HCT116 (cell line): ENCODE measurements around the gene ANKRD13D. TPM values are rescaled to one million over a fixed set of nuclear protein-coding genes. Genes with fewer than 3 reads are reported as not detected.

Experiments
- ATAC-seq: fragments of 200-7000 bp; cut with Tn5 transposase; 2 replicates; pipeline ENCODE4 v1.9.1; 2020; ENCODE audit warnings: mild to moderate bottlenecking, moderate library complexity
- BruUV-seq: library from RNA; stranded (reverse); fragments of 400-500 nt; replicated peaks from 2 replicates; lab custom pipeline; 2021; lab: Mats Ljungman, UMichigan
- CTCF ChIA-PET: fragments of 300-600 bp; sonication (Branson Sonifier 250); formaldehyde crosslinking; loops from one replicate; lab custom pipeline; 2021; ENCODE audit warnings: antibody characterized with exemption; lab: Charles Lee
- POLR2A ChIA-PET: fragments of 300-600, 350-600 bp; sonication (Branson Sonifier 250); formaldehyde crosslinking; loops from one replicate; lab custom pipeline; 2021; ENCODE audit warnings: antibody characterized with exemption; lab: Charles Lee
- RAD21 ChIA-PET, 2 experiments: fragments of 300-600 bp; sonication (Branson Sonifier 250); formaldehyde crosslinking; loops; one replicate each; lab custom pipeline; 2023; ENCODE audit warnings: low total read pairs in 2 of 2; ENCODE audit not compliant: uncharacterized antibody in 2 of 2, unreplicated experiment in 2 of 2, low non-redundant PET in 1 of 2; lab: Charles Lee
- DNase-seq: peaks from one replicate; pipeline ENCODE4 v3.0.0-alpha.2; 2010; ENCODE audit warnings: low read depth, low spot score
- H2AFZ ChIP-seq: fragments of 200-600 bp; shearing (Covaris generic), sonication (generic); 2 replicates; pipeline ENCODE4 v1.6.1; 2017; ENCODE audit warnings: low read depth, mixed run types, mixed read lengths, antibody characterized with exemption, low read length; ENCODE audit not compliant: poor library complexity, severe bottlenecking
- H3K27ac ChIP-seq: 2 replicates; pipeline ENCODE4 v1.5.1; 2012; ENCODE audit warnings: low read depth, low read length
- H3K27me3 ChIP-seq: fragments of 200-600 bp; sonication (generic); 2 replicates; pipeline ENCODE4 v1.6.1; 2016; ENCODE audit warnings: mixed run types, low read length, mixed read lengths; ENCODE audit not compliant: insufficient read depth
- H3K36me3 ChIP-seq, 2 experiments: fragments of 200-500 bp in 1 of 2; fragments of 200-600 bp in 1 of 2; sonication (Bioruptor generic) in 1 of 2; sonication (generic) in 1 of 2; 2 replicates each; pipeline versions ENCODE4 v1.5.1 to v1.6.1; 2014 to 2016; ENCODE audit warnings: low read length in 2 of 2, inconsistent platforms in 1 of 2, mixed read lengths in 1 of 2, mixed run types in 1 of 2; ENCODE audit not compliant: insufficient read depth in 2 of 2, control insufficient read depth in 1 of 2
- H3K4me1 ChIP-seq, 2 experiments: fragments of 200-600 bp in 1 of 2; sonication (generic) in 1 of 2; 2 replicates each; pipeline versions ENCODE4 v1.5.1 to v1.6.1; 2012 to 2017; ENCODE audit warnings: low read length in 2 of 2, inconsistent platforms in 1 of 2, mild to moderate bottlenecking in 1 of 2, mixed read lengths in 1 of 2, mixed run types in 1 of 2, moderate library complexity in 1 of 2; ENCODE audit not compliant: insufficient read depth in 2 of 2, control insufficient read depth in 1 of 2
- H3K4me2 ChIP-seq: fragments of 200-600 bp; sonication (generic); 2 replicates; pipeline ENCODE4 v1.6.1; 2017; ENCODE audit warnings: mixed run types, low read length, mixed read lengths
- H3K4me3 ChIP-seq, 2 experiments: fragments of 200-600 bp in 1 of 2; sonication (generic) in 1 of 2; replicated peaks in 1 of 2; 2 replicates each; pipeline ENCODE4 v1.5.1; 2011 to 2016; ENCODE audit warnings: low read length in 2 of 2, control low read depth in 1 of 2, low read depth in 1 of 2, mild to moderate bottlenecking in 1 of 2, mixed read lengths in 1 of 2, mixed run types in 1 of 2
- H3K79me2 ChIP-seq: fragments of 200-600 bp; sonication (generic); 2 replicates; pipeline ENCODE4 v1.6.1; 2017; ENCODE audit warnings: mild to moderate bottlenecking, mixed run types, low read length, moderate library complexity, mixed read lengths; ENCODE audit not compliant: insufficient read depth
- H3K9ac ChIP-seq: fragments of 200-600 bp; sonication (generic); 2 replicates; pipeline ENCODE4 v1.6.1; 2016; ENCODE audit warnings: low read length, mixed read lengths
- H3K9me2 ChIP-seq: fragments of 200-600 bp; sonication (generic), shearing (Covaris generic); 2 replicates; pipeline ENCODE4 v1.6.1; 2017; ENCODE audit warnings: mixed run types, mild to moderate bottlenecking, moderate library complexity; ENCODE audit not compliant: insufficient read depth
- H3K9me3 ChIP-seq, 2 experiments: fragments of 200-500 bp in 1 of 2; fragments of 200-600 bp in 1 of 2; sonication (Bioruptor generic) in 1 of 2; sonication (generic) in 1 of 2; 2 replicates each; pipeline ENCODE4 v1.6.1; 2014 to 2017; ENCODE audit warnings: low read length in 2 of 2, mixed read lengths in 2 of 2, inconsistent platforms in 1 of 2, low read depth in 1 of 2, mild to moderate bottlenecking in 1 of 2, mixed run types in 1 of 2, moderate library complexity in 1 of 2; ENCODE audit not compliant: control insufficient read depth in 1 of 2, insufficient read depth in 1 of 2
- H4K20me1 ChIP-seq: fragments of 200-600 bp; sonication (generic), shearing (Covaris generic); 2 replicates; pipeline ENCODE4 v1.6.1; 2017; ENCODE audit warnings: mixed run types, mild to moderate bottlenecking, moderate library complexity; ENCODE audit not compliant: insufficient read depth
- EZH2 ChIP-seq: fragments of 200-600 bp; sonication (generic); IDR thresholded peaks from 2 replicates; pipeline ENCODE4 v1.6.1; 2017; ENCODE audit warnings: antibody characterized with exemption, mixed run types
- SP1 ChIP-seq: IDR thresholded peaks from 2 replicates; pipeline ENCODE4 v1.6.1; 2012; ENCODE audit warnings: low read depth
- TCF7L2 ChIP-seq: IDR thresholded peaks from 2 replicates; pipeline ENCODE4 v1.7.0; 2011; ENCODE audit warnings: borderline replicate concordance, inconsistent platforms; ENCODE audit not compliant: insufficient read depth, insufficient read length; ENCODE audit errors: extremely low read depth
- intact Hi-C: fragments of 100-400 bp; cut with micrococcal nuclease; formaldehyde crosslinking; loops from 2 replicates; pipeline ENCODE4 v1.10.0; 2022
- total RNA-seq: library from RNA; stranded (reverse); gene quantifications from one replicate; pipeline ENCODE4 v1.2.1, GENCODE V29; 2021; ENCODE audit not compliant: unreplicated experiment

ANKRD13D gene
- total RNA-seq, 1 experiment from 2014 or later: 61.1 TPM

GRCh38 chr11:67272327-67273259 is 16.5 kb upstream of the ANKRD13D start:
- H3K9me2 ChIP-seq: no peaks in the 10 kb centered on the region
- peaks cover 100% of the 10 kb centered on the region for H3K79me2 ChIP-seq
- peaks cover 2 to 15% of the 10 kb centered on the region in 2 experiments; a peak in 1 of 4 replicates for H3K36me3 ChIP-seq
- intact Hi-C loops: no loop called here
- H3K9me3 ChIP-seq: no peaks in the 10 kb centered on the region
- no peak for TF ChIP-seq SP1
- H3K4me3 ChIP-seq: no peak overlapping the region
- H2AFZ ChIP-seq: no peak overlapping the region
- H3K4me1 ChIP-seq: peaks cover 8 to 23% of the 10 kb centered on the region in 2 experiments
- no peak overlapping the region for H3K4me2 ChIP-seq
- H3K27me3 ChIP-seq: no peaks in the 10 kb centered on the region
- H4K20me1 ChIP-seq: no peaks in the 10 kb centered on the region
- no peak overlapping the region for H3K27ac ChIP-seq
- ChIA-PET CTCF (interaction anchor here (0.5 to 1.7 kb wide), 3 partner anchors 10 to 11 kb away, joined by 3 to 6 read pairs (median 3); no protein-coding TSS in a partner anchor), POLR2A (no interaction called here), RAD21 (no interaction called here)
- DNase-seq (no peak), ATAC-seq (no peak)
- BruUV-seq: no TSS peak
- H3K9ac ChIP-seq: no peak overlapping the region

- Histone ChIP-seq H3K9ac (no peak overlapping the region), H3K79me2 (peaks cover 100% of the 10 kb centered on the region), H3K27me3 (no peaks in the 10 kb centered on the region), H3K4me2 (no peak overlapping the region), H3K9me3 (no peaks in the 10 kb centered on the region), H3K9me2 (no peaks in the 10 kb centered on the region), H2AFZ (no peak overlapping the region), H3K36me3 (peaks cover 2 to 9% of the 10 kb centered on the region in 2 experiments; a peak in 2 of 4 replicates), H4K20me1 (no peaks in the 10 kb centered on the region), H3K27ac (no peak overlapping the region), H3K4me1 (peaks cover 4 to 19% of the 10 kb centered on the region in 2 experiments), H3K4me3 (no peak overlapping the region)
- TF ChIP-seq TCF7L2 (no peak), EZH2 (no peak)
- DNase-seq: no peak
- ChIA-PET CTCF (interaction anchor here (0.6 kb wide), 1 partner anchor 10 kb away, joined by 3 read pairs; no protein-coding TSS in a partner anchor), POLR2A (no interaction called here), RAD21 (no interaction called here)
- no TSS peak for BruUV-seq
- no peak for ATAC-seq
- intact Hi-C loops: no loop called here
These were observed 15.7 kb upstream of the ANKRD13D start for GRCh38 chr11:67273260-67273990.
